HT1080 (cell line): ENCODE results near the gene DNAJB6. TPM values are rescaled to one million over a fixed set of nuclear protein-coding genes. Genes with fewer than 3 reads are reported as not detected.
A peak's percentile ranks its signal among the peaks of the same experiment; 100 is the strongest.

Experiments
- DNase-seq: peaks from one replicate; pipeline ENCODE4 v3.0.0-alpha.2; 2015; ENCODE audit warnings: low read depth
- polyA plus RNA-seq, 2 experiments: library from polyadenylated mRNA; depleted of rRNA; stranded (reverse); fragments of >200 nt; gene quantifications; 2 replicates each; pipeline ENCODE4 v1.2.3, GENCODE V29; 2015
- total RNA-seq: library from RNA; depleted of rRNA; stranded (reverse); fragments of >200 nt; shearing (Covaris generic); gene quantifications from 2 replicates; pipeline ENCODE4 v1.2.3, GENCODE V29; 2014; rRNA removed

DNAJB6 gene
- total RNA-seq = 153 and 196 TPM in 2 replicates
- 256 and 307 TPM in 2 replicates for polyA plus RNA-seq (2015; cell fraction: cytosol; rRNA removed)
- 275 and 276 TPM in 2 replicates for polyA plus RNA-seq (2015; cell fraction: nucleus; rRNA removed)

- DNase-seq = peak; percentile 92
Measured at GRCh38 chr7:157336383-157337315, at the start of gene DNAJB6. Gene DNAJB6, plus strand, starts transcription at chr7:157337004. Its CDS starts 21,569 bp downstream, at chr7:157358573.

- no peak for DNase-seq
Measured at GRCh38 chr7:157291404-157292080, 45.3 kb upstream of the DNAJB6 start.

GRCh38 chr7:157292258-157292657 is 44.5 kb upstream of the DNAJB6 start:
- no peak for DNase-seq

GRCh38 chr7:157292770-157293412 is 43.9 kb upstream of the DNAJB6 start:
- DNase-seq = no peak

DNA sequence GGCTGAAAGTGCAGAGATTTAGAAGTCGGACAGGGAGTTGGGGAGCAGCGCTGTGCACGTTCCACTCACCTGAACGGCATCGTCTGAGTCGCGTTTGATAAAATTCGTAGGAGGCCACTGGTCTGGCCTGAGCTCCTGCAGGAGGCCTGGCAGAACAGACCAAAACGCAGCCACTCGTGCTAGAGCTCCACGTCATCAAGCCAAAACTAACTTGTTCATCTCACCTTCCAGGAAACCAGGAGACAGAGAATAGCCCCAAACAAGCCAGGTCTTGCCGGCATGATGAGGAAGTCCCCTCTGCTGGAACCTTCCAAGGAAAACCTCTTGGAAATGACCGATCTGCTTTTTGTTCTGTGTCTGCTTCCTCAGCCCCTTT is 43.4 kb upstream of the DNAJB6 start:
- no peak for DNase-seq

- DNase-seq = no peak
Measured at GRCh38 chr7:157294773-157295172, 42.0 kb upstream of the DNAJB6 start.

DNA sequence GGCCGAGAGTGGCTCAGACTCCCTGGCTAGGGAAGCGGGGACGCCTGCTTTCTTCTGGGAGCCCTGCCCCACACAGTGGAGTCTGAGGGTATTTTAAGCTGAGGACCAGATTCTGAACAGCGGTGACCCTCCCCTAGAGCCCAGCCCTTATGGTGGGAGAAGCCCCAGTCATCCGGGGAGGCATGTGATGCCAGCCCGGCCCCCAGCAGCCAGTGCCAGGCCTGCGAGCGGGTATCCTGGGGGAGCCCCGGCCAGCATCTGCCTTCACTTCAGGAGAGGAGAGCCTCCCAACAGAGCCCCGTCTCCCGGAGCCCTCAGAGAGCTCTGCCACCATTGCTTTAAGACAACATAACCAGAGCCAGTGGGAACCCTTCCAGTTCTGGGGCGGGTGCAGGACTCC is 41.5 kb upstream of the DNAJB6 start:
- DNase-seq = no peak

DNA sequence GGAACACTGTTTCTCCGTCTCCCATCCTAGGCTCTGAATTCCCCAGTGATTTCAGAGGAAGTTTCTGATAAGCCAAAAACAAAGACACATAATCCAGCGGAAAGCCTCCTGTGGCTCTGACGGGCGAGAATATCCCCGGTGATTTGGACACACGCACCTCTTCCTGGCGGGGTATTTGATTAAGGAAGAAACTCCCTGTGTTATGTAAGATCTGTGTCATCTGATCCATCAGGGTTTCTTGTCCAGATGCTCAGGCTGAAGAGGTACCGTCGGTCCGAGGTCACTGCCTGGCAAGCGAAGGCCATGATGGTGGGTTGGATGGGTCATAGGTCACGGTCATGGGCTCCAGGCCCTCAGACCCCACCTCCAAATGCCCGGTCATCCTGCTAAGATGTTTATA is 39.6 kb upstream of the DNAJB6 start:
- DNase-seq = no peak

DNA sequence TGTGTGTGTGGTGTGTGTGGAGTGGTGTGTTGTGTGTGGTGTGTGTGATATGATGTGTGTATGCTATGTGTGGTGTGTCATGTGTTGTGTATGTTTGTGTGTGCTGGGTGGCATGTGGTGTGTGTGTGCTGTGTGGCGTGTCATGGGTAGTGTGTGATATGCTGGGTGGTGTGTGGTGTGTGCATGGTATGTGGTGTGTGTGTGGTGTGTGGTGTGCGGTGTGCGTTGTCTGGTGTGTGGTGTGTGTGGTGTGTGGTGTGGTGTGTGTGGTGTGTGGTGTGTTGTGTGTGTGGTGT is 37.5 kb upstream of the DNAJB6 start:
- no peak for DNase-seq

GRCh38 chr7:157299613-157300368 is 37.0 kb upstream of the DNAJB6 start:
- DNase-seq = no peak

GRCh38 chr7:157300369-157300825 is 36.4 kb upstream of the DNAJB6 start:
- DNase-seq = no peak

- no peak for DNase-seq
Measured at GRCh38 chr7:157301610-157302120, 35.1 kb upstream of the DNAJB6 start.

DNA sequence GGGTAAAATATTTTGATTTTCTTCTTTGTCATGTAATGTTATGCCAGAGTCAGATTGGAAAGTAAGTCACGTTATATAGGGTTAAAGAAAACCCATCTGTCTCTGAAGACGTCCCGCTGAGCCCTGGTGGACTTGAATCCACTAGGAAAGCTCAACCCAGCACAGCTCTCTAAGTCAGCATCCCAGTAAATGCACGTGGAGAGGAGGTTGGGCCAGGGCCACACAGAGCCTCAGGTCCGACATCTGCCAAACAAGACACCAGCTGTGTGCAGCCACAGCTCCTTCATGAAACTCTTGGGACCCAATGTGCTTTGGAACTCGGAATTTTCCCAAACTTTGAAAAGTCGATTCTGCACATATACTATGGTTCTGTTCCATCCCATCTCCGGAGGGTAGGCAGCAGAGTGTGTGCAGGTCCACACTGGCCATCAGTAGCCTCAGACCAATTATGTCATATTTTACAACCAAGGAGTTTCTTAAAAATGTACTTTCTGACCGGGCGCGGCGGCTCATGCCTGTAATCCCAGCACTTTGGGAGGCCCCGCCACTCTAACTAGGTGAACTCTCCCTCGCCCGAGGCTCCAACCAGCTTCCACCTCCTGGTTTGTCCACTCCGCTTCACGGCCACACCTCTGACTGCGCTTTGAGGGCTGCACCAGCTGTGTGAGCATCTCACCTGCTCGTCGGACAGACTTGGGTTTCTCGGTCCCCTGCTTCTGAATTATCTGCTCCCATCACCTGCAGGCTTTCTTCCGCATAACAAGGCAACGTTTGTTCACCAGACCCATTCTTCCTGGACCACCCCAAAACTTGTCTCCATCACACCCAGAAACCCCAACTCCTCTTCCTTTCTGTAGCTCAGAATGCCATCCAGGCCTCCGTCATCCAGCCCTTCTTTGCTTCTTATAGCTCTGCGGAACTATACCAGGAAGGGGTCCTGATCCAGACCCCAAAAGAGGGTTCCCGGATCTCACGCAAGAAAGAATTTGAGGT is 29.7 kb upstream of the DNAJB6 start:
- no peak for DNase-seq

DNA sequence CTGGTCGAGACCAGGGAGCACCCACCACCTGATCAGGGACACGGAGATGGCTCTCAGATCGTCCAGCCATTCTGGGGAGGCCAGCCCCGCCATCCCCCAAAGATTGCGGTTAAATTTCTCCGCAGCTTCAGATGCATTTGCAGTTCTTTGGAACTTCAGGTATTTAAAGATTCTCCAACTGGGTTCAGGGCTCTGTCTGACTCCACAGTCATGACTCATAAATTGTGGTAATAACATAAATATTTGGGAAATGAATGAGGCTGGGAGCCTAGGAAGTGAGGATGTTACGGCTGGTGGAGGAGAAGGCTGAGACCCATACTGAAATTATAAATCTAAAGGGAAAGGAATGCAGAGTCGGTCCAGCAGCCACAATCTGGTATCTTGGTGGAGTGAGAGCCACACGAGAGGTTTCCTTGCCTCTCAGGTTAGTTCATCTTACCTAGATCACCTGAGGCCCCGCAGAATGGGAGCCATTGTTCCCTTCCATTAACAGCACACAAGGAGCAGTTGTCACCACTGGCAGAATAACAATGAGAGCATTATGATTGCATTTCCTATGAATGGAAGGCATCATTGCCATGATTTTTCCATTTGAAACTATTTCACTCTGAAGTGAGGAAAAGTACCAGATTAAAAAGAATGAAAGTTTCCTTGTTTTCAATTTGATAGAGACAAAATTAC is 26.7 kb upstream of the DNAJB6 start:
- peak; percentile 98 for DNase-seq

GRCh38 chr7:157310676-157311185 is 26.1 kb upstream of the DNAJB6 start:
- peak; percentile 64 for DNase-seq

- no peak for DNase-seq
Measured at GRCh38 chr7:157312941-157313340, 23.9 kb upstream of the DNAJB6 start.

GRCh38 chr7:157313645-157314044 is 23.2 kb upstream of the DNAJB6 start:
- no peak for DNase-seq

DNA sequence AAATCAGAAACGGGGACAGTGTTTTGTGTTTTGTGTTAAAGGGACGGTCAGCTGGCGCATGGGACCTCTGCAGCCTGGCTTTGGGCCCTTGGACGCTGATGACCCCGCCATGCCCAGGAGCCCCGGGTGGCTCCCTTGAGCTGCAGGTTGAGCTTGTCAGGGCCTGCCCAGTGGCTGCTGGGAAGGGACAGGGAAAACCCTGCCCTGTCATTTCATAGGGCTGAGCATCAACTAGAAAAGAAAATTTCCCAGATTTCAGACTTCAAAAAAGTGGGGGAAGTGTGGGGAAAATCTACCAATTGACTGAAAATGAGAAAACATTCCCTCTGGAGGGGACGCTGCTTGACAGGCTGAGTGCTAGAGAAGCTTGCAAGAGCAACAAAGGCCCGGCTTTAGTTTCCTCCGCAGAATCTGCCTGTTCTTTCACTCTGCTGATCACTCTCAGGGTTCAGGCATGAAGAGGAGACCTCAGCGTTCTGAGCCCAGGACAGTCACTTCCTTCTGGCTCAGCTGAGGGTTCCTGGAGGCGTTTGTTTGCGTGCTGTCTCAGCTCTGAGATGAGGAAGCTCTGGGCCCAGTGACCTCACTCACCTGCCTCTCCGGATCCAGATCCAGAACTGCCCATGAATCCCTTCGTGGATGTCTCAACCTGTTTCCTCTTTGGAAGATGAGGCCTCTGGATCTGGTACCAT is 18.6 kb upstream of the DNAJB6 start:
- DNase-seq = peak; percentile 75
